CD4-positive, alpha-beta T cell treated with Interleukin-2 at 100 ng/mL for 4 hours (primary cell): ENCODE measurements around the gene ANKRD9.

Source experiments
- DNase-seq: peaks from one replicate; pipeline ENCODE4 v3.0.0-alpha.2; 2020; ENCODE audit warnings: low spot score

Gene ANKRD9

DNA sequence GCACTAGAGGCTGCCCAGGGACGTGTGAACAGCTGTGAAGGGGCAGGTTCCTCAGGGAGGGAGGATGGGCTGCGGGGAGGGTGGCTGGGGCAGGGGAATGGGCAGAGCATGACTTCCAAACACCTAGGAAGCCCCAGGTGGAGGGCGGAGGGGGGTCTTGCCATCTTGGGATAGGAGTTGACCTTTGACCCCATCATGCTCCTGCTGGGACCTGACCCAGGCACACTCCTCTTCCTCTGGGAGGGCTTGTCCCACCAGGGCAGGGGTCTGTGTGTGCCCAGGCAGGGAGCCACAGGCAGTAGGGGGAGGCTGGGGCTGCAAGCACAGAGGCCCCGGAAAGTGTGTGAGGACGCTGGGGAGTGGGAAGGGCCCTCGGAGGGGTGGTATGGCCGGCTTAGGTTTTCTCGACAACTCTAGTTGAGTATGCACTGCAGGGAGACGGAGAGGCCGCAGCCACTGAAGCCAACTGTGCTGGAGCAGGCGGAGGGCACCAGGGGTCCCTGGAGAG, 3.3 kb upstream of the ANKRD9 start:
- no peak for DNase-seq

DNA sequence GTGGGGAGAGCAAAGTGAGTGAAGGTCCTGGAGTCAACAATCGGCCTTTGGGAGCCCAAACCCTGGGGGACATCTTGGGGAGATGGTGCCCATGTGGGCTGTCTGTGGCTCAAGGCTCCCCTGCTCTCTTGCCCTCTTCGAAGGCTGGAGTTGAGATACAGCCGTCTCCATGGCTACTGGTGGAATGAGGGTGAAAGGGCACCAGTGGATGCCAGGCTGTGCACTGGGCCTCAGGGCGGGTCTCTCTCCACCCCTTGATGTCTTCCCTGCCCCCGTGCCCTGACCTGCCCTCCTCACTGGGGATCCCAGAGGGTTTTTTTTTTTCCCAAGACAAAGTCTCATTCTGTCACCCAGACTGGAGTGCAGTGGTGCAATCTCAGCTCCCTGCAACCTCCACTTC, 2.0 kb upstream of the ANKRD9 start:
- no peak for DNase-seq

DNA sequence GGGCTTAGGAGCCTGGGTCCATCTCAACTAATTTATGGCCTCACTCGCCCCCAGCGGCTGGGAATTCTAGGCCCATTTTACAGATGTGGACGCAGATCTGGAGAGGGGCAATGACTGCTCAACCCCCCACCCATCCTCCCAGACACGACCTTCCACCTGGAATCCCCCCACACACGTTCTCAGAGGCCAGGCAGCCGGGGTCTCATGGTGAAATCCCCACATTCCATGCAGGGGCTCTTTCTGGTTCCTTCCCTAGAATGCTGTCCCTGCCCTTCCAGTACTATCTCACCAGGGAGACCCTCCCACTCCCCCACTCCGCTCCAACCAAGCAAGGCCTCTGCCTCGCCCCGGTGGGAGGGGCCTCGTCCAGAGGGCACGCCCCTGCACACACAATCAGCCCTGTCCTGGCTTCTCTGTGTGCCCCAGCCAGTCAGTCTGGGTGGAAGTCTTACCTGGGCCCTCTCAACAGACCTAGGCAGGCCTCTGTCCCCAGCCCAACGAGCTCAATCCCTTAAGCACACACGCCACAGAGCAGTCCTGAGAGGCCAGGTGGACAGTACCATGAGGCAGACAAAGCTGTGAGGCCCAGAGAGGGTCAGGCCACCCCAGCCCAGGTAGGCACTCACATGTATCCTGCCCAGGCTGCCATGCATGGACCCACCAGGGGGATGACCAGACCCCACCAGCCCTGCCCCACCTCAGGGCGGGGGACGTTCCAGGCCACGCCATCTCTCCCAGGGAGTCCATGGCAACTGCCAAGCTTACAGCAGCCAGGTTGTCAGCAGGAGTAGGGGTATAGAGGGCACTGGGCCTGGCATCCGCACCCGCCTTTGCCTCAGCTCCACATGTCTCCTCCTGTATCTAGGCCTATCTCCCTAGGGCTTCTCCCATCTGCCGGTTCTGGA, 1.3 kb upstream of the ANKRD9 start:
- DNase-seq, result no peak

GRCh38 chr14:102508774-102509745, 516 bp downstream of the ANKRD9 start:
- DNase-seq, result peak; percentile 35

GRCh38 chr14:102508410-102508773, 1.2 kb downstream of the ANKRD9 start:
- DNase-seq, result no peak

DNA sequence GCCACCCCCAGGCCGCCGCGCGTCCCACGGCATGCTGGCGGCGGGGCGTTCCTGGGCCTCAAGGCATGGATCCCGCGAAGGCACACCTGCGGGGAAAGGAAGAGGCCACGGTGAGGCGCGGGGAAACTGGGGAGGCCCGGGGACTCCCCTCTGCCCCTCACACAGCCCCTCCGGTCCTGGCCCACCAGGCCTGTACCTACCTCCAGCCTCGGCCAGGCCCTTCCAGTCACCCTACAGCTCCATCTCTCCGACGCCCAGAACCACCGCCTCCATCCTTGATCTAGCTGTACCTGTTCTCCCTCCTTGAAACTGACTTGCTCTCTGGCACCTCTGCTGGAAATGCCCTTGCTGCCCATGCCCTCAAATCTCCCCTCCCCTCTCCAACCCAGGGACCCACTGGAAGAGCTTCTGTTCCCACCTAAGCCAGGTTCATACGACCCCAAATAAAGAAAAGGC, 1.7 kb downstream of the ANKRD9 start:
- DNase-seq, result no peak

DNA sequence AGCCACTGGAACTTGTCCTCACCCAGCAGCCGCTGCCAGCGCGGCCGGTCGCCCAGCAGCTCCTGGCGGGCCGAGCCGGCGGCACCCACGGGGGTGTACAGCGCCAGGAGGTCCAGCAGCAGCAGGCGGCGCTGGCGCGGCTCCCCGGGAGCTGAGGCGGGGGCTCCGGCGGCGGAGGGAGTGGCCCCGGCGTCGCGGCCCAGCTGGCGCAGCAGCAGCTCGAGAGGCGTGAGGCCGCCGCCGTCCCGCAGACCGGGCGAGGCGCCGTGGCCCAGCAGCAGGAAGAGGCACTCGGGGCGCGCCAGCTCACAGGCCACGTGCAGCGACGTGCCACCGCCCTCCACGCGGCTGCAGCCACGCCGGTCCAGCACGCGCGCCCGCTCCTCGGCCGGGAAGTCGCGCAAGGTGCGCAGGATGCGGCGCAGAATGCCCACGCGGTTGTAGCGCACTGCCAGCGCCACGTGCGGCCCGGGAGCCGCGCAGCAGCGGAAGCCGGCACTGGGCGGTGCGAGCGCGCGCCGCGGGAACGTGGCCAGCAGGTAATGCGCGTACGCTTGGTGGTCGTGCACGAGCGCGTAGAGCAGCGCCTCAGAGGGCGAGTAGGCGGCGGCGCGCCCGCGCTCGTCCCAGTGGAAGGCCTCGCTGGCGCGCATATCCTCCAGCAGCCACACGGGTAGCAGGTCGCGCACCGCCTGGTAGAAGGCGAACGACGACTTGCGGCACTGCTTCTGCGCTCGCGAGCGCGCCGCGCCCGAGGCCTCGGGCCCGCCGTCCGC, 2.3 kb downstream of the ANKRD9 start:
- peak; percentile 18 for DNase-seq

DNA sequence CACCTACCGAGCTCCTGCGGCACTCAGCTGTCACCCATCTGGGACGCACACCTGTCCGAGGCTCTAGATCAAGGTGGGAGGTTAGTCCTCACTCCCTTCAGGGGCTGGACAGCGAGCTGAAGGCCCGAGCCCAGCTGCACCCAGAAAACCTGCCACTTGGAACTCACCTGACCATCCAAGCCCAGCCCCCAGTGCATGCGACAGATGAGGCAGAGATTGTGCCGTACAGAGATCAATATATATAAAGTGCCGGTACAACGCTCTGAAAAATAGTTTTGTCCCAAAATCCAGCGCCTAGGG, 3.0 kb downstream of the ANKRD9 start:
- no peak for DNase-seq

DNA sequence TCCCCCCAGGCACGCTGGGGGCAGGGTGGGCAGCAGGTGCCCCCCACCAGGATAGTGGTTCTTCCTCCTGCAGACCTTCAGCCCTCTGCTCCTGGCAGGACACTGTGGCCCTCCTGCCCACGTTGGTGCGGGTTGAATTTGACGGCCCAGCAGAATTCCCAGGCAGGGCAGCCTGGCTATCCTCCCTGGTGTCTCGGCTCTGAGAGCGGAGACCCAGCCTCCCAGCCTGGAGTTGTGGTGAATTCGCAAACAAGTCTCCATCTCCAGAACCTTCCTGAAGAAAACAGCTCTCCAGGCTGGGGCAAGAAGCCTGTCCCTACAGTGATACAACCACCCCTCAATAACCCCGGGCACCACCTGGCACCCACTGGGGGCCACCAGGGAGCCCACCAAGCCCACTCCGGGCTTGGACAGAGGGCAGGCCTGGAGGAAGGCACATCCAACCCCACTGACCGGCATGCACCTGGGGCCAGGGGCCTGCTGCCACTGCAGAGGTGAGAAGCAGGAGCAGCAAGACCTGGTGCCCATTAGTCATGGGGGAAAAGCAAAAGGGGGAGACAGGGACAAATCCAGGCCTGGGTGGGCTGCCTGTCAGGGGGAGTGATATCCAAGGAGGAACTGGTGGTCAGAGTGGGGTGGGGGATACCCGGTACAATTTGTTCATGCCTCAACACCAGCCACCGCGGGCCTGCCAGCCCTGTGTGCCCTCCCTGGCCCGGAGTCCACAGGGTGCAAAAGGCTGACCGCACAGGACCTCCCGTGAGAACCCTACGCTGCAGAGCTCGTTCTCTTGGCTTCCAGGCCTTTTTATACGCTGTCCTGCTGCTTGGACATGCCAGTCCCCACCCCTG, 3.6 kb downstream of the ANKRD9 start:
- DNase-seq, result no peak

DNA sequence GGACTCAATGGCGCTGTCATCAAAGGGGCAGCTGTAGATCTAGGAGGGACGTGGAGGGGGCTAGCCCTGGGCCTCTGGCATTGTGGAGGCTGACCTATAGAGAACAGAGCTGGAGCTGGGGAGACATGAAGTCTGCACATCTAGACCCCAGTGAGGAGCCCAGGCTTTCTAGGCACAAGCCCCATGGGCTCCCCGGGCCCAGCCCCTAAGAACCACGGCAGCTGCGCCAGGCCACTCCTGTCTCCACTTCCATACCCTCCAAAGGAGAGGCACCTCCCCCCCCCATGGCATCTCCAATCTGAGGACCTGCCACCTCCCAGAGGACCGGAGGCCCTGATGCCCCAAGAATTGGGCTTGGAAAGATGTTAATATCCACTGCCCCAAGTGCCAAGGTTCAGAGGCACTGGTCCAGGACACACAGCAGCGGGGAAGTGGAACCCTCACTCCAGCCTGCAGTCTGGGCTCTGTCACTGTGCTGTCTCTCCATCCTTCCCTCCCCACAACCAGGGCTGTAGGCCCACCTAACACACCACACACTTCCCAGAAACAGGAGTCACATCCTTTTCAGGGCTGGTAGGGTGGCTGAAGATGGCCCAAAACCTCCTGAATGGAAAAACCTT, 4.5 kb downstream of the ANKRD9 start:
- DNase-seq, result no peak

- DNase-seq, result no peak
These were observed 5.1 kb downstream of the ANKRD9 start for GRCh38 chr14:102504328-102504999.

DNA sequence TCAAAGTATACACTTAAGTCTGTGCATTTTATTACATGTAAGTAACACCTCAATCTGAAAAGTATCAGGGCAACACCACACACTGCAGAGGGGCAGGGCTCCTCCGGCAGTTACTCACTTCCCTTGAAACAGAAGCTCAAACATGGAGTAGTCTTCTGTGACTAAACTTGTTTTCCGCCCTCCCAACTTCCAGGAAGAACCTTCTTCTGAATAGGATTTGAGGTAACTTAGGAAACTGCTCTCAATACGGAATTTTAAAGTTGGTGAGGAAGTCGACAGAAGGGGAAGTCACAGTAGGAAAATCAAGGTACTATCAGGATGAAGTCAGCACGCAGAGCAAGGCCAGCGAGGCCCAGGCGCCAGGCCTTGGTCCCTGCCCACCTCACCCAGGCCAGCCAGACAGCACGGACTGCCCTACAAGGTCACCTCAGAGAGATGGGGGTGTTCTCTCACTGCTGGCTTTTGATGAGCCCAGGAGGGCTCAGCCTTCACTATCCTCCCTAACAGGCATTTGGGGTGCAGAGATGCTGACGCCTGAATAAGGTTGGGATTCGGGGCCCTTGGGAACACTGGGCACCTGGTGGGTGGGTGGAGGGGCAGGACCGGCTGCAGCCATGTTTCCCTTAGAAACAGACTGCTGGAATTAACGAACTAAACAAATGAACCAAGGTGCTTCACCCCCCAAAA, 5.8 kb downstream of the ANKRD9 start:
- no peak for DNase-seq

DNA sequence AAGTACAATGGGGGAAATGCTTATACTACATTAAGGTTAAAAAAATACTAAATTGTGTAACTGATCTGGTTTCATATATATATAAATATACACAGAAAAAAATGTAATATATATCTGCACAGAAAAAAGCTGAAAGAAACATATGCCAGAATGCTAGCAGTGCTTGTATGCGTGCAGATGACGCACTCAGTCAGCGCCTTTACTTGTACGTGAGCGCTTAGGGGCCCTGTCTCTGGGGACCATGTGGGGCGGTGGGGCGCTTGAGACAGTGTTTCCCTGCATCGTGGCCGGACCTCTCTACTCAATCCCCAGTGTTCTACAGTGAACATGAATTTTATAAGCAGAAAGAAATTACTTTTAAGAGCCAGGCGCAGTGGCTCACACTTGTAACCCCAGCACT, 7.0 kb downstream of the ANKRD9 start:
- DNase-seq, result no peak

- no peak for DNase-seq
These were observed 7.7 kb downstream of the ANKRD9 start for GRCh38 chr14:102501751-102502315.

- no peak for DNase-seq
These were observed 8.9 kb downstream of the ANKRD9 start for GRCh38 chr14:102500713-102501112.

- no peak for DNase-seq
These were observed 9.4 kb downstream of the ANKRD9 start for GRCh38 chr14:102500158-102500662.

GRCh38 chr14:102499401-102500157, 10.0 kb downstream of the ANKRD9 start:
- no peak for DNase-seq

DNA sequence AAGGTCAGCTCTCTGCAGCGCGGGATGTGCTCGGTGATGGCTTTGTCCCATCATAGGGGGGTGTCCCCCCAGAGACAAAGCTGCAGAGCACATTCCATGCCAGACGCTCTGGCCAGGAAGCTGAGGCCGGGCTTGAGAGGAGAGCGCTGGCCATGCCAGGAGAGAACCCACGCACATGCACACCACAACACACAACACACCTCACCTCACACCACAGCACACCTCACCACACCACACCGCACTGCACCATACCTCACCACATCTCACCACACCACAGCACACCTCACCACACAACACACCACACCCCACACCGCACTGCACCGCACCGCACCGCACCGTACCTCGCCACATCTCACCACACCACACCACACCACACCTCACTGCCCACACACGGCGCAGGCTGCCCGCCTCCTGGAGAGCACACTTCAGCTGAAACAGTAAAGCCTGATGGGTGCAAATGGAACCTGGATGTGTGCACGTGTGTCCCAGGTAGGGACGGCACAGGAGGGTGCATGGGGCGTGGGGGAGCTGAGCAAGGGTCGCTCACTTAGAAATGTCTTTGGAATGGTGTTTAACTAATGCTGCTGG, 10.8 kb downstream of the ANKRD9 start:
- no peak for DNase-seq
